SK-MEL-5 (cell line): ENCODE data around the gene ATP1B3. TPM values are rescaled to one million over a fixed set of nuclear protein-coding genes. Genes with fewer than 3 reads are reported as not detected.
"Not testable (repeated sequence)": the region's sequence is repeated elsewhere in the genome, so short reads cannot be mapped to it uniquely, and the experiment has no call there.

Source experiments
- DNase-seq: peaks from one replicate; pipeline ENCODE4 v3.0.0-alpha.2; 2016; ENCODE audit warnings: low read depth, low spot score
- in situ Hi-C: cut with HindIII; loops from 2 replicates; pipeline ENCODE4 v1.10.0; 2016; ENCODE audit warnings: low sequenced_read_pairs, high pct_unique_total_duplicates, low pct_unique_long_range_greater_than_20kb
- polyA plus RNA-seq, 2 experiments: library from polyadenylated mRNA; depleted of rRNA; stranded (reverse); fragments of >200 nt; gene quantifications; 2 replicates each; pipeline ENCODE4 v1.2.3, GENCODE V29; 2015
- total RNA-seq: library from RNA; depleted of rRNA; stranded (reverse); fragments of >200 nt; shearing (Covaris generic); gene quantifications from 2 replicates; pipeline ENCODE4 v1.2.3, GENCODE V29; 2014; rRNA removed

The ATP1B3 gene
- total RNA-seq, result 80.7 and 81.6 TPM in 2 replicates
- 184 and 218 TPM in 2 replicates for polyA plus RNA-seq (2015; cell fraction: cytosol; rRNA removed)
- 72.3 and 88.0 TPM in 2 replicates for polyA plus RNA-seq (2015; cell fraction: nucleus; rRNA removed)

- in situ Hi-C loops, result loop anchor here (25.0 kb wide), 1 partner anchor 89 kb away; no protein-coding TSS in a partner anchor
- DNase-seq, result peak; percentile 76
Measured at GRCh38 chr3:141876381-141876890, at the start of gene ATP1B3. Gene ATP1B3 (plus strand): TSS chr3:141876643. CDS start chr3:141876802, 159 bp downstream.

- in situ Hi-C loops, result no loop called here
- no peak for DNase-seq
Measured at GRCh38 chr3:141828487-141828886, 48.0 kb upstream of the ATP1B3 start.

GRCh38 chr3:141828890-141829289 is 47.6 kb upstream of the ATP1B3 start:
- no peak for DNase-seq
- in situ Hi-C loops, result no loop called here

- in situ Hi-C loops, result no loop called here
- DNase-seq, result no peak
Measured at GRCh38 chr3:141830508-141830907, 45.9 kb upstream of the ATP1B3 start.

- DNase-seq, result no peak
- in situ Hi-C loops, result no loop called here
Measured at GRCh38 chr3:141834292-141834691, 42.2 kb upstream of the ATP1B3 start.

GRCh38 chr3:141835557-141836229 is 40.8 kb upstream of the ATP1B3 start:
- DNase-seq, result no peak
- in situ Hi-C loops, result no loop called here

GRCh38 chr3:141839389-141839788 is 37.1 kb upstream of the ATP1B3 start:
- DNase-seq, result no peak

GRCh38 chr3:141840737-141841544 is 35.5 kb upstream of the ATP1B3 start:
- in situ Hi-C loops, result no loop called here
- DNase-seq, result no peak

More at GRCh38 chr3:141839389-141839788, 37.1 kb upstream of the ATP1B3 start:
- in situ Hi-C loops, result no loop called here

GRCh38 chr3:141844108-141844507 is 32.3 kb upstream of the ATP1B3 start:
- DNase-seq, result no peak
- in situ Hi-C loops, result no loop called here

- no peak for DNase-seq
- in situ Hi-C loops, result no loop called here
Measured at GRCh38 chr3:141844812-141845211, 31.6 kb upstream of the ATP1B3 start.

GRCh38 chr3:141845407-141846049 is 30.9 kb upstream of the ATP1B3 start:
- DNase-seq, result no peak
- in situ Hi-C loops, result no loop called here

- DNase-seq, result no peak
- in situ Hi-C loops, result no loop called here
Measured at GRCh38 chr3:141846050-141846433, 30.4 kb upstream of the ATP1B3 start.

GRCh38 chr3:141848159-141848748 is 28.2 kb upstream of the ATP1B3 start:
- DNase-seq, in situ Hi-C loops: not testable (repeated sequence)

GRCh38 chr3:141849056-141849815 is 27.2 kb upstream of the ATP1B3 start:
- in situ Hi-C loops, result no loop called here
- no peak for DNase-seq

- in situ Hi-C loops, result no loop called here
- no peak for DNase-seq
Measured at GRCh38 chr3:141851411-141851810, 25.0 kb upstream of the ATP1B3 start.

GRCh38 chr3:141853081-141853601 is 23.3 kb upstream of the ATP1B3 start:
- in situ Hi-C loops, result no loop called here
- no peak for DNase-seq
